ENCODE results near the gene ACTRT2.

Gene ACTRT2

DNA sequence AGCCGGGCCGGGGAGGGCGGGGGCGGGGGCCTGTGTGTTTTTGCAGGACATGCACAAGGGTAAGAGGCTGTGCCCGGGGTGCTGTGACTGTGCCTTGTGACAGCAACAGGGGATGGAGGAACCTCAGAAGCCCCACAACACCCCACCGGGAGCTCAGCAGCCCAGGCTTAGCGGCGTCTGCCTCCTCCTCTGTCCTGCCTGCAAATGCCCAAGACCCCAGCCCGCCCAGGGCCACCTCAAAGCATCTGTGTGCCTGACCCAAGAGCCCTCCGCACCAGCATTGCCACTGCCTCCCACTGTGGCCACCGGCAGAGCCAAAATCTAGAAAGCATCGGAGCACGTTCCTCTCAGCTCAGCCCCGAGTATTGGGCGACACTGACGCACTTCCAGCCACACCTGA, 2.7 kb upstream of the ACTRT2 start:
- DNase-seq: no peak

DNA sequence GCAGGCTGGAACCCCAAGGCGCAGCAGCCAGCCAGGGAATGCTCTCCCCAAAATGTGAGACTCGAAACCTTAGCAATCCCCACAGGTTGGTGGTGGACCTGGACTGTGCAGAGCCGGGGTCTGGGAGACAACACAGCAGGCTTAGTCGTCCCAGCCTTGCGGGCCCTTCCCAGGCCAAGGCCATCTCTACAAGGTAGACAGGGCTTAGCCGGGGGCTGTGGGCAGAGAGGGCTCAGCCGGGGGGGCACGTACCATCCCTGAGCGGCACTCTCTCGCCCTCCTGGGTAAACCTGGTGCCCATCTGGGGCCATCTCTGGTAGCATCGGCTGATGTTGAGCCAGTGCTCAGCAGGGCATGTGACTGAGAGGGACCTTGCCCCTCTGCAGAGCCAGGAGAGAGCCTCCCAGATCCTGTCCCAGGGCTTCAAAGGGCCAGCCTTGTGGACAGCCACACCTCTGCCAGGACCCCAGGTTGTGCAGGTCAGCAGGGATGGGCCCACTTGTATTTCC, 2.2 kb upstream of the ACTRT2 start:
- no peak for DNase-seq

DNA sequence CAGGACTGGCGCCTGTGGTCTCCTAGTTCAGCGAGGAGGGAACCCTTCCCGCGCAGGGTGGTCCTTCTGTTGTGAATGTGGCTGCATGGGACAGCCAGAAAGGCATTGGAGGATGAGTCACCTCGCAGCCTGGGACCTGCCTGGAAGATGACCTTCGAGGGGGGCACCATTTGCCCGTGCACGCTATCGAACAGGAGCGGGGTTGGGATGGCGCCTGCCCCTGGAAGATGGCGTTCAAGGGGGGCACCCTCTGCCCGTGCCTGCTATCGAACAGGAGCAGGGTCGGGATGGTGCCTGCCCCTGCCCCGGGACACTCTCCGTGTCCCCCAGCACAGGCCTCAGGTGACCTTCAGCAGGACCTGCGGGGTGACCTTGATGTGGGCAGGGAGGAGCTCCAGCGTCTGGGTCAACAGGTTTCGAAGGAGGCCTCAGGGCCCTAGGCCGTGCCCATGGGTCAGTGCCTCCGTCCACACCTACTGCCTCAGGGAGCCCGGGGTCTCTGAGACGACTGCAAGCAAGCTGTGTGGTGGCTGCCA, 1.7 kb upstream of the ACTRT2 start:
- no peak for DNase-seq

DNA sequence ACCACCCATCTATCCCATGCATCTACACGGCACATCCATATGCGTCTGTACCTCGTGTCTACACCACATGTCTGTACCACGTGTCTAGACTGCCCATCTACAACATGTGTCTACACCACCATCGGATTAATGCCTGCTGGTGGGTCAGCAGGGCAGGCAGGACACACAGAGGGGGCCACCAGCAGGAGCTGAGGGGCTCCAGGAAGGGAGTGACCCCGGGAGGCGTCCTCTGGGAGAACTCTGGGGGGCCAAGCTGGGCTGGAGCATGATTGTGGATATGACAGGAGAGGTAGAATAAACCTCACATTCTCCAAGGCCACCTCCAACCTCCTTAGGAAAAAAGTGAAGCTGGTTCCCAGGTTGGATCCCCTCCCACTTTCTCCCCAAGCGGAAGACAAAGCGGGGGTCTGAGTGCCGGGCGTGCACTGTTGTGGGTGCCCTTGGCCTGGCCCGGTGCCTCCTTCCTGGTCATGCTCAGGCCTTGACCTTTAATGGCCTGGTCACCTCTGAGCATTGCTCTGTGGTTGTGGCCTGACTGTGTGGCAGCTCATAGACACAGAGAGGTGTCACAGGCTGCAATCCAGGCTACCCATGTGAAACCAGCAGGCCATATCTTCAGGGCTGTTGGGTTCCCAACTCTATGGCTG, 881 bp upstream of the ACTRT2 start:
- DNase-seq: no peak

DNA sequence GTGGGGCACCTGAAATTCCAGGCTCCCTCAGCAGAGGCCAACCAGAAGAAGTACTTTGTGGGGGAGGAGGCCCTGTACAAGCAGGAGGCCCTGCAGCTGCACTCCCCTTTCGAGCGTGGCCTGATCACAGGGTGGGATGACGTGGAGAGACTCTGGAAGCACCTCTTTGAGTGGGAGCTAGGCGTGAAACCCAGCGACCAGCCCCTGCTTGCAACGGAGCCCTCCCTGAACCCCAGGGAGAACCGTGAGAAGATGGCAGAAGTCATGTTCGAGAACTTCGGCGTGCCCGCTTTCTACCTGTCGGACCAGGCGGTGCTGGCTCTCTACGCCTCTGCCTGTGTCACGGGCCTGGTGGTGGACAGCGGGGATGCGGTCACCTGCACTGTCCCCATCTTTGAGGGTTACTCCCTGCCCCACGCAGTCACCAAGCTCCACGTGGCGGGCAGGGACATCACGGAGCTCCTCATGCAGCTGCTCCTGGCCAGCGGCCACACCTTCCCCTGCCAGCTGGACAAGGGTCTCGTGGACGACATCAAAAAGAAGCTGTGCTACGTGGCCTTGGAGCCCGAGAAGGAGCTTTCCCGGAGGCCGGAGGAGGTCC, 634 bp downstream of the ACTRT2 start:
- DNase-seq: no peak

DNA sequence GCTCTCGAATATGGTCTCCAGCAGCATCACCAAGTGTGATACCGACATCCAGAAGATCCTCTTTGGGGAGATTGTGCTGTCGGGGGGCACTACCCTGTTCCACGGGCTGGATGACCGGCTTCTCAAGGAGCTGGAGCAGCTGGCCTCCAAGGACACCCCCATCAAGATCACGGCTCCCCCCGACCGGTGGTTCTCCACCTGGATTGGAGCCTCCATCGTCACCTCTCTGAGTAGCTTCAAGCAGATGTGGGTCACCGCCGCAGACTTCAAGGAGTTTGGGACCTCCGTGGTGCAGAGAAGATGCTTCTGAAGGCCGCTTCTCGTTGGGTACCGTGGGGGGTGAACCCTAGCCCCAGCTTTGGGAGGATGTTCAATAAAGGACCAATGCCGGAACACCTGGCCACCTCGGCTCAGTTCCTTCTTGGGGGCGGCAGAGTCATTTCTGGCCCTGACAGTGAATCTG, 1.3 kb downstream of the ACTRT2 start:
- no peak for DNase-seq

DNA sequence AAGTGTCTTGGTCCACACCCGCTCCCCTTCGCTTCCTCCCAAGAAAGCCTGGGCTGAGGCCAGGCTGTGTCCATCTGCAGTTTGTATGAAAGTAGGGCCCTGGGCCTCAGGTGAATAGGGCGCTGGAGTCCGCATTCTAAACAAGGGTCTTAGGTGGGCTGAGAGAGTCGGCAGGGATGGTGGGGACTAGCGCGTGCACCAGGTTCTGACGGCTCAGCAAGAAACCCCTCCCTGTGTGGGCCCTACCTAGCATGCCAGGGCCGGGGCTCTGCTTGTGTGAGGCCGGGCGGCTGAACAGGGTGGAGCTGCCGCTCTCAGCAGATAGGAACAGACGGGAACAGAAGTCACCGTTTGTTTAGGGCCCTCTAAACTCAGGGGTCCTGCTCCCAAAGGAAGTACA, 1.7 kb downstream of the ACTRT2 start:
- DNase-seq: no peak

DNA sequence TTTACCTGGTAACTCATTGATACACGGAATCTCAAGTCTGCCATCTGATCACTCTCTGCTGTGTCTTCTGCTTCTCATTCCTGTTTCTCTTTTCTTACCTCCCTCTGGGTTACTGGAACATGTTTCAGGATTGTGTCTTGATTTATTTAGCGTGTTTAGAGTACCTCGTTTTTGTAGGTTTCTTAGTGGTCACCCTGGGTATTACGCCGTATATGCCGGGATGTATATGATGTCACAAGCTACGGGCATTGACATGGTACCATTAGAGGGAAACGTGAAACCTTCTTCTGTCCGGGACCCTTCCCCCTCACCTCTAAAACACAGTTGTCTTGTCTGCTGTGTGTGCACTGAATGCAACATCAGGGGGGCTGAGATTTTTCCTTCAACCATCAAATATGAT, 2.8 kb downstream of the ACTRT2 start:
- no peak for DNase-seq

DNA sequence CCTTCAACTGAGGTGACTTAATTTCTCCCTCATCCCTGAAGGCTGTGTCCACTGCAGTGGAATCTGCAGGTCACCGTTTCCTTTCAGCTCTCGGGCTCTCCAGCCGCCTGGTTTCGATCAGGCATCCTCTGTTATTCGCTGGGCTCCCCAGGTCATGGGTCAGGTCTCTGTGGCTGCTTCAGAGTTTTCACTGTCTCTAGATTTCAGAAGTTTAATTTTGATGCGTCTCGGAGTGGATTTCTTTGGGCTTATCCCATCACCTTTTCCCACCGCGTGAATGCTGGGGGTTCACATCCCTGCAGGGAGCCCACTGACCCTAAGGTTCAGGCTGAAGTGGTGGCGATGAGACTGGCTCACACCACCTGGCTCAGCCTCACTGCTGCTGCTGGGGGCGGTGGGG, 3.3 kb downstream of the ACTRT2 start:
- no peak for DNase-seq

DNA sequence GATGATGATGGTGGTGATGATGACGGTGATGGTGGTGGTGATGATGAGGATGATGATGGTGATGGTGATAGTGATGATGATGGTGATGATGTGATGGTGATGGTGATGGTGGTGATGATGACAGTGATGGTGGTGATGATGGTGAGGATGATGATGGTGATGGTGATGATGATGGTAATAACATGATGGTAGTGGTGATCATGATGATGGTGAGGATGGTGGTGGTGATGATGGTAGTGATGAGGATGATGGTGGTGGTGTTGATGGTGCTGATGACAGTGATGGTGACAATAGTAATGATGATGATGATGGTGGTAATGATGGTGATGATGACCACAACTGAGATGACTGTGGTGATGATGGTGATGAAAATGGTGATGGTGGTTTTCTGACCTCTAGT, 4.9 kb downstream of the ACTRT2 start:
- DNase-seq: no peak

DNA sequence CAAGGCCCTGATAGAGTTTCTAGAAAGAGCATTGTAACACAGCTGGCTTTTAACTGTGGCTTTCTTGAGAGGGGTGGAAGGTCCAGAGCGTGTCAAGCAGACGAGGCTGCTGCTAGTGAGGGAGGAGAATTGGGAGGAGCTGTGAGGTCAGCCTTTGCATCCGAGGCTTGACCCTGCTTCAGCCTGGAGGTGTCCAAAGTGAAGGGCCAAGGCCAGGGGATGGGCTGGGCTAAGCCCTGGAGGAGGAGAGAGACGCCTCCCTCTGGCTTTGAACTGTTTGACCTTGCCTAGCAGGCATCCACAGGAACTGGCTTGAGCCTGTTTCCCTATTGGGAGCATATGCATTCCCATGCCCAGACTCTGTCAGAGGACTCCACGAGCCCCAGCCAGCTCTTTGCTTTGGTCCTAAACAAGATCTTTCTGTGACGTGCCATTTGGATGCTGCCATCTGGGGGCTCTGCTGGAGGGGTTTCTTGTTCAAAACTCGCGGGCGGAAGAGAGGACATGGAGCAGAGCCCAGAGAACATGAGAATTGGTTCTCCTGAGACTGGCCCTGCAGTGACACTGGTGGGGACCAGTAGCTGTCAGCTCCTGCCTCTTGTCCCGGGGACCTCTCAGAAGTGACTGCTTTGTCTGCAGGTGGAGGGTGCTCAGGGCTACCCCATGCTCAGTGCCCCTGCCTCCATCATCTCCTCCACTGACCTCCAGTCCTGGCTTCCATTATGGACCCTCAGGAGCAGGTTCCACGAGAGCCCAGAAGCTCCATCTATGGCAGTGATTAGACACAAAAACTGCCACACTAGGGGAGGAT, 5.5 kb downstream of the ACTRT2 start:
- DNase-seq: no peak

DNA sequence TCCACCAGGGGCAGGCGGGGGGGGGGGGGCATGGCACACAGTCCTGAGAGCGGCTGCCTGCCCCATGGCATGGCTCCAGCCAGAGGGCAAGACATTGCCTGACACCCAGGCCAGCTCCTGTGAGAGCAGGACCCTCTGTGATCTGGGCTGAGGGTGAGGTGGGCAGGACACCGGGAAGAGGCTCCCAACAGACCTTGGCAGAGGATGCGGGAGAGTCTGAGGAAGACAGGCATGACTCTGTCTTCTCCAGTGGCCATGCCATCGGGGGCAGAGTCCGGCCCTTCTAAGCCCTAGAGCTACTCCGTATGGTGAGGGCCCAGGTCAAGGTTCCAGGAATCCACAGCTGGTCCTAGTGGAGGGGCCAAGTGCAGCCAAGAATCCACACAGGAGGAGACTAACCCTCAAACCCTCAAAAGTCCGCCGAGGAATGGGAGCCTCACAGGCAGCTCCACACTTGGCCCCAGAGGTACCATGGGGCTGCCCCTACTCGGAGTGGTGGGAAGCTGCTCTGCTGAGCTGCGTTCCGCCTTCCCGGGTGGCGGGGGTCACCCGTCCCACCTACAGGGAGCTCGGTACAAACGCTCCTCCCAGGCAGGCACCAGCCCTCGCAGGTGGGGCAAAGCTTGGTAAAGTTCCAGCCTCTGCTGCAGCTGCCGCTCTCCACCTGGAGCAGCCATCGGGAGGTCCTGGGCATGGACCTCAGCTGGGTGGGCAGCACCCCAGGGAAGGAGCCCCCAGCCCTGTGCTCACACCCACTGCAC, 6.5 kb downstream of the ACTRT2 start:
- DNase-seq: no peak

DNA sequence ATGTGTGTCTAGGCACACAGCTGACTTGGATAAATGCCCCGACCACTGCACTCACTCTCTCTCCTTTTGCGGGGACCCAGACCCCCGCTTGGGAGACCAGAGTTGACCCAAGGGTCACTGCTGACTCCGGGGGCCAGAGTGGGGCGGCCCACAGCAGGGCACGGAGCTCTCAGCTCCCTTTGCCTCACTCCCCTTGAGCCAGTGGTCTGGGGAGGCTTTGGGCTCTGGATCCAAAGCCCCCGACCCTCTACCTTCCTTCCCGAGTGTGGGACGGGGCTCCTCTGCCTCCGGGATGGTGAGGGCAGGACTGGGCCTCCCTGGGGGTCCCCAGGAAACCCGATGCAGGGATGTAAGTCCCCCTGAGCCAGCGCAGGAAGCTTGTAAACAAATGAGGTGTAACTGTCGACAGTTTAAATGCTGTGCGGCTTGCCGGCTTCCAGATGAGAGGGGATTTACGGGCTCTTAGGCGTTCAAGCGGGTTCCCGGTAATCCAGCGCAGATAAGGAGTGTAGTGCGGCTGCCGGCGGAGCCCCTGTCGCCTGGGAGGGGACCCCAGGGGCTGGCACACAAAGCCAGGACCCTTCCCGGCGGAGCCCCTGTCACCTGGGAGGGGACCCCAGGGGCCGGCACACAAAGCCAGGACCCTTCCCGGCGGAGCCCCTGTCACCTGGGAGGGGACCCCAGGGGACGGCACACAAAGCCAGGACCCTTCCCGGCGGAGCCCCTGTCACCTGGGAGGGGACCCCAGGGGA, 7.4 kb downstream of the ACTRT2 start:
- no peak for DNase-seq

DNA sequence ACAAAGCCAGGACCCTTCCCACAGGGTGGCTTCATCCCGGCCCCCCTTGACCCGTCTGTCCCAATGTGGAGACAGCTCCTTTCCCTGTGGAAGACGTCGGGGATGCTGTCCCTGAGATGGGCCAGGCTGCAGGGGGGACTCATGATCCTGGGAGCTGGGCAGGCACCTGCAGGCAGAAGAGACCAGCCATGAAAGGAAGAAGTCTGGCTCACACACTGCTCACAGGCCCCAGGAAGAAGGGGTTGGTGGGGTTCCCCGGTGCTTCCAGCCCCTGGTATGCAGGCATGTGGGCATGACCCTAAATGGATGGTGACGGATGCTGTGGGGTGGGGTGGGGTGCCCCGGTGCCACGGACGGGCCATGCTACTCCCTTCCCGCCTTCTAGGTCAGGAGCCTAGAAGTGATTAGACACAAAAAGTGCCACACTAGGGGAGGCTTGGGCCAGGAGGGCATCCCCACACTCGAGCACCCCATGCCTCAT, 8.3 kb downstream of the ACTRT2 start:
- no peak for DNase-seq

DNA sequence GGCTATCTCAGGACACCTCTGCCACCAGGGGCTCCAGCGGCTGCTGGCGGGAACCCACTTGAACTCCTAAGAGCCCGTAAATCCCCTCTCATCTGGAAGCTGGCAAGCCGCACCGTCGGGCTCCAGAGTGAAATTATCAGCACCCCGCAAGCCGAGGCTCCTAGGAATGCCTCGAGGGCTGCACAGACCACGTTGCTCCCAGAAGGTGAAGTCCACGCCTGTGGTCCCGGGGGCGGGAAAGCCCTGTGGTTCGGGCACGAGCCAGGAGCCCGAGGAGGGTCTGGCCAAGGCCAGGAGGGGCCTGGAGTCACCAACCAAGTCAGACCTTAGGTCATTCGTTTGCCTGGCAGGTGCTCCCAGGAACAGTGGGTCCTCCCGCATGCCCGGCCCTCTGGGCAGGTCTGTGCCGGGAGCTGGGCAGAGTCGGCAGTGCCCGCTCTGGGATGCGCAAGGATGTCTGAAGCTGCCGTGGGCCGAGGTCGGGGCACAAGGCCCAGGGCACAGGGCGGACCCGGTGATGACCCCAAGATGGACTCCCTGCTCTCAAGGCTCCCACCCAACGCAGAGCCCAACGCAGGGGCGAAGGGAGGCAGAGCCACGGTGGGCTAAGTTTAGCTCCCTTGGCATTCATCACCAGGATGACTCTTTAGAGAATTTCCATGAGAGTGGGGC, 8.9 kb downstream of the ACTRT2 start:
- DNase-seq: no peak

DNA sequence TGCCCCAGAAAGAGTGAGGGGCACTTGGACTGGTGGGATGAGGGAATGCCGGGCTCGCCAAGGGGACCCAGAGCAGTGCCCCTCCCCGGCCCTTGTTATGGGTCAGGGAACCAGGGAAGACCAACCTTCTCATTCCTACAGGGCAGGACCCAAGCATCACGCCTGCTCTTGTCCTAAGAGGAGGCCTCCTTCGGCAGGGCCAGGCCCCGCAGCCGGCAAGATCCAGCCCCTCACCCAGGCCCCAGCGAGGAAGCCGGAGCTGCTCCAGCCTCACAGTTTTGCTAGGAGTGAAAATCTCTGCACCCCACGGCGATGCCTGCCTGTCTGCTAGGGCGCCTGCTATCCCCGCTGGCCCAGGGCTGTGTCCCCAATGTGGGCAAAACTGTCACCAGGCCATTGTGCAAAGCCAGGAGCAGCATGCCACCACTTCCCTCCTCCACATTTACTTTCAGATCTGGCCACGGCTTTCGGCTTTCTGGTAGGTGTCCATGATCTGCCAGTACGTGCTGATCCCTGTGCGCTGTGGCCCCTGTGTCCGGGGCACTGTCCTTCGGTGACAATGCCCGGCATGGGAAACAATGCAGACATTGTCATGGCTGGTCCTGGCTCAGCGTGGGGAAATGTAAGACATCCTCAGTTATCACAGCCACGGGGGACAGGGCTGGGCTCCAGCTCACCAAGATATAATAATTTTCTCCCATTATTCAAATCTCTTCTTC, 9.6 kb downstream of the ACTRT2 start:
- no peak for DNase-seq

DNA sequence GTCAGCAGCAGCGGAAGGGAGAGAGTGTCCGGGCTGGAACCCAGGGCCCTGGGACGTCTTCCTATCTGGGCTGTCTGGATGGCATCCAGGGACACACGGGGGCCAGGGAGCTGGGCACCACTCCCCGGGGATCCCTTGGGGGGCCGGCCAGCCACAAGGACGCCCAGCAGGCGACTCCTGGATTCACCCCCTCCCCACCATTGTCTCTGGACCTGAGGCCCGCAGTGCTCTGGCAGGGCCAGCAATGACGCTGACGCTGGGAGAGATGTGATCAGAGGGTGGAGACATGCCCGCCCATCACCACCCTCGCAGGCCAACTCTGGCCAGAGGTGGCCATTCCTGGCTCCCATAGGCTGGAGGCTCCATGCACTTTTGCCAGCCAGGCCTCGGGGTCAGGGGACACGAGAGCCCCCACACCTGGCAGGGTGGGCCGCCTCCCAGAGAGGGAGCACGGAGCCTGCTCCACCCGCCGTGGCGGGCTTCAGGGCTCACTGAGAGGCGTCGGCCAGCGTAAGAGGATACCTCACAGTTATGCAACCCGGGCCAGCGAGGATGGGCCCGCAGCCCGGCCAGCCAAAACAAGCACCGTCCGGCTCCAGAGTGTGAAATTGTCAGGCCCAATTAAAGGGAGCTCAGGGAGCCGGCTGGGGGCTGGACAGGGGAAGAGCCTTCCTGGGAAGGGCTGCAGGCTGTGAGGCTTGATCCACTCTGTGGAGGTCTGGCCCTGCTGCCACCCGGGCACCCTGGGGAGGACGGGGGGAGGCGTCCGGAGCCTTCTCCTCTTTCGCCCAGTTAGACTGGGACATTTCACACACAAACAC, 10.3 kb downstream of the ACTRT2 start:
- no peak for DNase-seq

DNA sequence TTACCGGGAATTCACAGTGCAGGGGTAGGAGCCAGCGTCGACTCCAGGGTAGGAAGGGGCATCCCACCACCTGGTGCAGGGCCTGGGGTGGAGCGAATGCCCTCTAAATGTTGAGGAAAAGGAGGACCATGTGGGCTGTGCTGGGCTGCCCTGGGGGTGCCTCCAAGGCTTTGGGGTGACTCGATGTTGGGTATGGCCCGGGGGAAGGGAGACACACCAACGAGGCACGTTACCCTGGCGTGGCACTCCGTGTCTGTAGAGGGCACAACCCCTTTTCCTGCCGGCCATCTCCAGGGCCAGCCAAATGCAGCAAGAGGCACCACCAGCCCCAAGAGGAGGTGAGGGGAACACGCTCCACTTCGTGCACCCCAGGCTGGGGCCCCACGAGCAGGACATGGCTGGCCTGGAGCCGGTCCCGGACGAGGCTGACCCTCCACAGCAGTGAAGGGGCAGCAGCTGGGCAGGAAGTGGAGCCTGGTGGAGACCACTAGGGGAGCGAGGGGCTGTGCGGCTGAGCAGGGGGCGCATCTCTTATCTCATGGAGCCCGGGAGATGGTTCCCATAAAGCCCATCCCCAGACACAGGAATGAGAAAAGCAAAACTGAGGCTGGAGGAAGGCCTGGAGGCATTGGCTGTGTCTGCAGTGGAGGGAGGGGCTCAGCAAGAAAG, 11.2 kb downstream of the ACTRT2 start:
- no peak for DNase-seq
